Left cardiac atrium (tissue), 4 donors: Measurements from ENCODE around the gene SUN2. TPM values are rescaled to one million over a fixed set of nuclear protein-coding genes. Genes with fewer than 3 reads are reported as not detected.

Experiments
- ATAC-seq, 2 donors: fragments of 200-7000 bp; cut with Tn5 transposase; one replicate each; pipeline ENCODE4 v1.9.1; 2020; ENCODE audit warnings: mild to moderate bottlenecking in 2 of 2, moderate library complexity in 2 of 2
- DNase-seq: peaks from one replicate; pipeline ENCODE4 v3.0.0-alpha.2; 2020
- intact Hi-C, 2 donors: fragments of 100-400 bp; cut with DNase I; formaldehyde crosslinking; loops; one replicate each; pipeline versions ENCODE4 v1.14.1 to v1.15.1; 2022 to 2023
- total RNA-seq, 2 donors: library from RNA; stranded (reverse); fragmentation: NEBNext Ultra II Directional; extraction: Animal tissue kit (Norgen Biotek cat#: 25700); gene quantifications; one replicate each; pipeline ENCODE4 v1.2.1, GENCODE V29; 2021
- donor health status: DM: no; HTN: yes; CAD: no.
- donor health status: DM: no; HTN: yes; CAD: no; lungs with severe emphysema.
- donor health status: DM: yes; HTN: yes; CAD: no.
- donor health status: Dilated cardiomyopathy.

SUN2 gene
- total RNA-seq, 2 donors from 2014 or later = 109 to 133 TPM

GRCh38 chr22:38684895-38685294 lies 70.9 kb downstream of the SUN2 start:
- DNase-seq (no peak), ATAC-seq (no peak)
- intact Hi-C loops = no loop called here

Other genes starting within 250 kb of the SUN2 start
- gene DDX17, start 249.7 kb downstream of the SUN2 start, total RNA-seq = 100 to 1,000 TPM; 209 to 220 TPM
- 1 to 10 TPM; 1.2 to 1.4 TPM for gene DMC1, start 185.8 kb downstream of the SUN2 start, total RNA-seq
- gene FAM227A, start 99.6 kb downstream of the SUN2 start, total RNA-seq = under 1 TPM; 0.44 to 0.68 TPM
- 10 to 100 TPM; 36.0 to 39.1 TPM for gene CBY1, start 99.4 kb downstream of the SUN2 start, total RNA-seq
- 10 to 100 TPM; 56.0 to 67.2 TPM for gene TOMM22, start 74.0 kb downstream of the SUN2 start, total RNA-seq
- gene JOSD1, start 55.1 kb downstream of the SUN2 start, total RNA-seq = 10 to 100 TPM; 22.7 to 33.2 TPM
- gene GTPBP1, start 50.1 kb downstream of the SUN2 start, total RNA-seq = 10 to 100 TPM; 25.1 to 33.5 TPM
- gene DNAL4, start 38.1 kb upstream of the SUN2 start, total RNA-seq = 10 to 100 TPM in 1 of 2 donors, 1 to 10 TPM in 1; 8.8 to 10.8 TPM
- gene NPTXR, start 88.0 kb upstream of the SUN2 start, total RNA-seq = 10 to 100 TPM; 26.9 to 30.8 TPM
- gene CBX6, start 116.2 kb upstream of the SUN2 start, total RNA-seq = 10 to 100 TPM; 46.0 to 54.3 TPM
- 1 to 10 TPM; 1.6 to 2.9 TPM for gene APOBEC3A, start 201.6 kb upstream of the SUN2 start, total RNA-seq
- gene APOBEC3B, start 226.3 kb upstream of the SUN2 start, total RNA-seq = 1 to 10 TPM; 1.5 to 1.6 TPM